HL-60 (cell line): ENCODE results near the gene PTPRG.

ENCODE experiments used
- GABPA ChIP-seq: IDR thresholded peaks from 2 replicates; pipeline ENCODE4 v1.6.1; 2012; ENCODE audit warnings: low read depth
- POLR2AphosphoS5 ChIP-seq: IDR thresholded peaks from 2 replicates; pipeline ENCODE4 v1.6.1; 2012; ENCODE audit warnings: low read depth
- SPI1 ChIP-seq: IDR thresholded peaks from 2 replicates; pipeline ENCODE4 v1.6.1; 2012; ENCODE audit warnings: low read depth, mild to moderate bottlenecking, borderline replicate concordance
- TF ChIP-seq, protein P1 (sequence below): IDR thresholded peaks from one replicate; pipeline ENCODE4 v1.5.1; 2011; ENCODE audit warnings: low read length, control low read depth, inconsistent platforms; ENCODE audit not compliant: insufficient read depth
- TF ChIP-seq, protein P2 (sequence below): IDR thresholded peaks from 2 replicates; pipeline ENCODE4 v1.6.1; 2012; ENCODE audit warnings: low read depth; ENCODE audit not compliant: insufficient replicate concordance

DNA sequence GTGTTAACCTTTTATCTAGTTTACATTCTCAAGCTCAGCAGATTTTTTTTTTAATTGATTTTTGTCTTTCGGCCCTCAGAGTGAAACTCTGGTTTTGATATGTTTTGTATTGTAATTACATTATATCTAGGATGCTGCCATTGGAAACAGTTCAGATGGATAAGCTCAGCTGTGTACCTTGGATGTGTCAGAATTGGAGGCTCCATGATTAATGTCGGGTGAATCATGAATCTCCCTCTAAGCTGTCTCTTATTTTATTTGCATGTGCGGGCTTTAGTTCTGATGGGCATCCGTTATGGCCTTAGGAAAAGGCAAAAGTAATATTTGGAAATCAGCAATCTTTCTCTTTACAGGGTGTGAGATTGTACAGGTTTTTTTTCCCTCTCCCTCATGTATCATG, 4.2 kb downstream of the PTPRG start:
- TF ChIP-seq, protein P1, sequence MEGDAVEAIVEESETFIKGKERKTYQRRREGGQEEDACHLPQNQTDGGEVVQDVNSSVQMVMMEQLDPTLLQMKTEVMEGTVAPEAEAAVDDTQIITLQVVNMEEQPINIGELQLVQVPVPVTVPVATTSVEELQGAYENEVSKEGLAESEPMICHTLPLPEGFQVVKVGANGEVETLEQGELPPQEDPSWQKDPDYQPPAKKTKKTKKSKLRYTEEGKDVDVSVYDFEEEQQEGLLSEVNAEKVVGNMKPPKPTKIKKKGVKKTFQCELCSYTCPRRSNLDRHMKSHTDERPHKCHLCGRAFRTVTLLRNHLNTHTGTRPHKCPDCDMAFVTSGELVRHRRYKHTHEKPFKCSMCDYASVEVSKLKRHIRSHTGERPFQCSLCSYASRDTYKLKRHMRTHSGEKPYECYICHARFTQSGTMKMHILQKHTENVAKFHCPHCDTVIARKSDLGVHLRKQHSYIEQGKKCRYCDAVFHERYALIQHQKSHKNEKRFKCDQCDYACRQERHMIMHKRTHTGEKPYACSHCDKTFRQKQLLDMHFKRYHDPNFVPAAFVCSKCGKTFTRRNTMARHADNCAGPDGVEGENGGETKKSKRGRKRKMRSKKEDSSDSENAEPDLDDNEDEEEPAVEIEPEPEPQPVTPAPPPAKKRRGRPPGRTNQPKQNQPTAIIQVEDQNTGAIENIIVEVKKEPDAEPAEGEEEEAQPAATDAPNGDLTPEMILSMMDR, result no peak
- TF ChIP-seq POLR2AphosphoS5, result no peak
- TF ChIP-seq GABPA, result no peak
- TF ChIP-seq, protein P2, sequence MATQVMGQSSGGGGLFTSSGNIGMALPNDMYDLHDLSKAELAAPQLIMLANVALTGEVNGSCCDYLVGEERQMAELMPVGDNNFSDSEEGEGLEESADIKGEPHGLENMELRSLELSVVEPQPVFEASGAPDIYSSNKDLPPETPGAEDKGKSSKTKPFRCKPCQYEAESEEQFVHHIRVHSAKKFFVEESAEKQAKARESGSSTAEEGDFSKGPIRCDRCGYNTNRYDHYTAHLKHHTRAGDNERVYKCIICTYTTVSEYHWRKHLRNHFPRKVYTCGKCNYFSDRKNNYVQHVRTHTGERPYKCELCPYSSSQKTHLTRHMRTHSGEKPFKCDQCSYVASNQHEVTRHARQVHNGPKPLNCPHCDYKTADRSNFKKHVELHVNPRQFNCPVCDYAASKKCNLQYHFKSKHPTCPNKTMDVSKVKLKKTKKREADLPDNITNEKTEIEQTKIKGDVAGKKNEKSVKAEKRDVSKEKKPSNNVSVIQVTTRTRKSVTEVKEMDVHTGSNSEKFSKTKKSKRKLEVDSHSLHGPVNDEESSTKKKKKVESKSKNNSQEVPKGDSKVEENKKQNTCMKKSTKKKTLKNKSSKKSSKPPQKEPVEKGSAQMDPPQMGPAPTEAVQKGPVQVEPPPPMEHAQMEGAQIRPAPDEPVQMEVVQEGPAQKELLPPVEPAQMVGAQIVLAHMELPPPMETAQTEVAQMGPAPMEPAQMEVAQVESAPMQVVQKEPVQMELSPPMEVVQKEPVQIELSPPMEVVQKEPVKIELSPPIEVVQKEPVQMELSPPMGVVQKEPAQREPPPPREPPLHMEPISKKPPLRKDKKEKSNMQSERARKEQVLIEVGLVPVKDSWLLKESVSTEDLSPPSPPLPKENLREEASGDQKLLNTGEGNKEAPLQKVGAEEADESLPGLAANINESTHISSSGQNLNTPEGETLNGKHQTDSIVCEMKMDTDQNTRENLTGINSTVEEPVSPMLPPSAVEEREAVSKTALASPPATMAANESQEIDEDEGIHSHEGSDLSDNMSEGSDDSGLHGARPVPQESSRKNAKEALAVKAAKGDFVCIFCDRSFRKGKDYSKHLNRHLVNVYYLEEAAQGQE, result no peak
- no peak for TF ChIP-seq SPI1
